Articular chondrocyte of knee joint (primary cell): ENCODE data around the gene PXT1. TPM values are rescaled to one million over a fixed set of nuclear protein-coding genes. Genes with fewer than 3 reads are reported as not detected.

ENCODE experiments used
- small RNA-seq: library from RNA; depleted of rRNA; stranded (forward); fragments of <200 nt; gene quantifications from one replicate; pipeline ENCODE3, GENCODE V24; 2012
- total RNA-seq: library from RNA; depleted of rRNA; stranded (reverse); fragments of >200 nt; gene quantifications from 2 replicates; pipeline ENCODE4 v1.2.3, GENCODE V29; 2012

Gene PXT1, protein sequence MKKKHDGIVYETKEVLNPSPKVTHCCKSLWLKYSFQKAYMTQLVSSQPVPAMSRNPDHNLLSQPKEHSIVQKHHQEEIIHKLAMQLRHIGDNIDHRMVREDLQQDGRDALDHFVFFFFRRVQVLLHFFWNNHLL
- total RNA-seq, result 0.13 TPM in 1 of 2 replicates, not detected in the other

DNA sequence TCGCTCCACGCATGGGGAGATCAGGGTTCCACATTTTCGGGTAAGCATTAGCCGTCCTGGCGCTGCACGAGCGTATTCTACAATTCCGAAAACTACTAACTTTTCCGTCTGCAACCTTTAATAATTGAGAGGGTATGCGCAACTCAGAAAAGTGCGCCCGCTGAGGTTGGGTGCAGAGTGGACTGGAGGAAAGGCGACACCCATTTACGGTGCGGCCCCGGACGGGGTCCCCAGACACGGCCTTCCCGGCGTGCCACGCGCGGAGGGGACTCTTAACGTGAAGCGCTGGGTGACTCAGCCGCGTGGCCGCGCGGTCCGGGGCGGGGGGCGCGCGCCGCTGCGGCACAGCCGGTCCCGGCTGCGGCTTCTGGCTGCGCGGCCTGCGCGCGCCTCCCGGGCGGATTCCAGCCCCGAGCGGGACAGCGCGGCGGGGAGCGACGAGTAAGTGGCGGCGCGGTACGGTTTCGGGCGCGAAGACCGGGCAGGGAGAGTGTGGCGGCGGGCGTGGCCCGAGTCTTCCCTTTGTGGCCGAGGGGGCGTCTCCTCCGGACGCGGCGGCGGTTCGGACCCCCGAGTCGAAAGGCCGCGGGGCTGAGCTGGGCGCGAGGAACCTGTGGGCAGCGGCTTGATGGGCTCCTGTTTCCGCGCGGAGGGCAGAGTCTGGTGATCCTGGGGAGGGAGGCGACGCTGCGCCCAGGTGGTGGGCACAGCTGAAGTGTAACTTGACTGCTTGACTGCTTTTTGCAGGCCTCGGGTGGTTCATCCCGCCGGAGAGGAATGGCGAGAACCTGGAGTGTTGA, at the start of gene PXT1, which contains the start of gene KCTD20:
Gene PXT1 (minus strand): TSS at position 184 of the 800 bp plus-strand sequence. CDS start 16,772 bp downstream, outside the sequence.
Gene KCTD20 (plus strand): TSS at position 330 of the 800 bp plus-strand sequence. CDS start 27,098 bp downstream, outside the sequence.

DNA sequence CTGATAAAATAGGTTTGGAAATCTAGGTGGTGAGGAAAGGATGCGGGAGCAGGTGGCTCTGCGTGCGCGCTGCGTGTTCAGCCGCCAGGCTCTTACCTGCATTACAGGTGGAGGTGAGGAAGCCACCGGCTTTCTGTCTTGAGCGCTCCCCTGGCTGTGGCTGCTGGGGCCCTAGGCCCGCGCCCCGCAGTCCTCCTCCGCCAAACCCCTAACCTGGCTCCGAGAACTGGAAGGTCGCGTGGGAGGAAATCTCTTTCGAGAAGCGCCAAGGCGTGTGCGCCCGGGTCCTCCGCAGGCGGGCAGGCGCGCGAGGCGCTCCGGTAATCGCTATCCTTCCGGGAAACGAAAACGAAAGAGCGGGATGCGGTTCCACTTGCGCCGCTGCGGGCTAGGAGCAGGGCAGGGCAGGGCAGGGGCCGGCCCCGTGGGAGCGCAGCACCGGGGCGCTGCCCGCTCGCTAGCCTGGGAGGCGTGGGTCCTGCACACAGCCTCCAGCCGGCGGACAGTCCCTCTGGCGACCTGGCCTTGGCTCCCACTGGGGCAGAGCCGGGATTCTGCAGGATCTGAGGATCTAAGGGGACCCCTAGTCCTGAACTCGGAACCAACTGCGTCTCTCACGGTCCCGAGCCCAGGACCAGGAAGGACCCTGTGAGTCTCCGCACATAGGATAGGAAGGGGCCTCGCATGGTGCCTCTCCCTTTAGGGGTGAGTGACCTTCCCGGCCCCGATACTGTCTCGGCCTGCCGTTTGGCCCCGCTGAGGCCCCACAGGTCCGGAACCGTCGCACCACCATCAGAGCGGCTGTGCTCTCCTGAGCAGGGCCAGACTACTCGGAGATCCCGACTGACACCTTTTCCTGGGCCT, 55.0 kb downstream of the PXT1 start, which contains the start of gene ETV7:
Gene ETV7 (minus strand): TSS at position 230 of the 864 bp plus-strand sequence. CDS start 128 bp downstream, at position 102.

Small RNA genes within 50 kb of the gene (small RNA-seq; reads per million reads assigned to genes)
- not detected for gene RN7SL502P

Other genes with a start within 250 kb of the PXT1 start
- gene BRPF3, start 246.1 kb downstream of the PXT1 start, total RNA-seq, result 14.5 and 19.2 TPM in 2 replicates
- gene PNPLA1, start 172.8 kb downstream of the PXT1 start, total RNA-seq, result 0.22 TPM in 1 of 2 replicates, not detected in the other
- gene BNIP5, start 106.0 kb downstream of the PXT1 start, total RNA-seq, result not detected in 2 replicates
- gene ETV7, start 55.2 kb downstream of the PXT1 start, total RNA-seq, result 3.8 and 6.7 TPM in 2 replicates
- gene KCTD20, start 146 bp upstream of the PXT1 start, total RNA-seq, result 165 and 257 TPM in 2 replicates
- gene STK38, start 104.6 kb upstream of the PXT1 start, total RNA-seq, result 41.3 and 55.6 TPM in 2 replicates
- 277 and 466 TPM in 2 replicates for gene SRSF3, start 151.5 kb upstream of the PXT1 start, total RNA-seq
- 179 and 284 TPM in 2 replicates for gene CDKN1A, start 235.9 kb upstream of the PXT1 start, total RNA-seq